HG02763 (cell line): ENCODE data around the gene SGCD.

Source experiments
- ATAC-seq: cut with Tn5 transposase; IDR thresholded peaks from one replicate; pipeline ENCODE4 v1.9.1; 2021; ENCODE audit warnings: mild to moderate bottlenecking, moderate library complexity; ENCODE audit not compliant: unreplicated experiment

Gene SGCD

GRCh38 chr5:156755421-156756087 is 428.6 kb downstream of the SGCD start:
- no peak for ATAC-seq

- ATAC-seq = no peak
These were observed 431.2 kb downstream of the SGCD start for GRCh38 chr5:156758011-156758791.

GRCh38 chr5:156759156-156759555 is 432.2 kb downstream of the SGCD start:
- ATAC-seq = no peak

- no peak for ATAC-seq
These were observed 435.8 kb downstream of the SGCD start for GRCh38 chr5:156762771-156763170.

GRCh38 chr5:156764176-156764971 is 437.4 kb downstream of the SGCD start:
- ATAC-seq = no peak

GRCh38 chr5:156774273-156774672 is 447.3 kb downstream of the SGCD start:
- no peak for ATAC-seq

- ATAC-seq = no peak
These were observed 451.3 kb downstream of the SGCD start for GRCh38 chr5:156778139-156778706.

GRCh38 chr5:156778752-156779151 is 451.8 kb downstream of the SGCD start:
- no peak for ATAC-seq

- ATAC-seq = no peak
These were observed 452.5 kb downstream of the SGCD start for GRCh38 chr5:156779436-156779835.

GRCh38 chr5:156783092-156783491 is 456.1 kb downstream of the SGCD start:
- no peak for ATAC-seq

GRCh38 chr5:156794687-156795086 is 467.7 kb downstream of the SGCD start:
- no peak for ATAC-seq

GRCh38 chr5:156798201-156798600 is 471.2 kb downstream of the SGCD start:
- ATAC-seq = no peak

GRCh38 chr5:156799171-156799570 is 472.2 kb downstream of the SGCD start:
- no peak for ATAC-seq

GRCh38 chr5:156800929-156801328 is 474.0 kb downstream of the SGCD start:
- ATAC-seq = no peak

- no peak for ATAC-seq
These were observed 475.5 kb downstream of the SGCD start for GRCh38 chr5:156802501-156802900.

GRCh38 chr5:156803404-156803803 is 476.4 kb downstream of the SGCD start:
- ATAC-seq = no peak

- ATAC-seq = no peak
These were observed 486.0 kb downstream of the SGCD start for GRCh38 chr5:156812959-156813358.

- no peak for ATAC-seq
These were observed 489.1 kb downstream of the SGCD start for GRCh38 chr5:156815988-156816599.
